Heart left ventricle (tissue), 16 donors: ENCODE measurements around the gene CHIT1. TPM values are rescaled to one million over a fixed set of nuclear protein-coding genes. Genes with fewer than 3 reads are reported as not detected.

Experiments
- ATAC-seq, 4 donors: fragments of 200-7000 bp; cut with Tn5 transposase; one replicate each; pipeline ENCODE4 v1.9.1; 2020 to 2022; ENCODE audit warnings: moderate library complexity in 4 of 4, mild to moderate bottlenecking in 3 of 4, moderate number of reproducible peaks in 1 of 4
- DNase-seq, 5 donors: peaks; one replicate each; pipeline ENCODE4 v3.0.0-alpha.2; 2020
- H3K27ac ChIP-seq, 12 donors: fragments of 200-600 bp; sonication (generic) in 4 of 12; one replicate each; pipeline versions ENCODE4 v1.5.0 to v1.8.0; 2016 to 2022; ENCODE audit warnings: mild to moderate bottlenecking in 2 of 12
- H3K27me3 ChIP-seq, 9 donors: fragments of 200-600 bp; sonication (generic) in 2 of 9; one replicate each; pipeline versions ENCODE4 v1.5.1 to v1.8.0; 2016 to 2022; ENCODE audit warnings: mild to moderate bottlenecking in 3 of 9
- H3K36me3 ChIP-seq, 9 donors: fragments of 200-600 bp; sonication (generic) in 2 of 9; one replicate each; pipeline versions ENCODE4 v1.5.0 to v1.8.0; 2018 to 2022; ENCODE audit warnings: mild to moderate bottlenecking in 2 of 9
- H3K4me1 ChIP-seq, 12 donors: fragments of 200-600 bp; sonication (generic) in 4 of 12; one replicate each; pipeline versions ENCODE4 v1.5.0 to v1.8.0; 2016 to 2022; ENCODE audit warnings: mild to moderate bottlenecking in 3 of 12
- H3K4me3 ChIP-seq, 12 donors: fragments of 200-600 bp; sonication (generic) in 4 of 12; one replicate each; pipeline versions ENCODE4 v1.5.0 to v1.8.0; 2017 to 2022; ENCODE audit warnings: mild to moderate bottlenecking in 9 of 12, moderate library complexity in 4 of 12
- H3K9me3 ChIP-seq, 12 donors: fragments of 200-600 bp; sonication (generic) in 4 of 12; one replicate each; pipeline versions ENCODE4 v1.5.0 to v1.8.0; 2016 to 2022; ENCODE audit warnings: mild to moderate bottlenecking in 1 of 12
- CTCF ChIP-seq, 12 donors: fragments of 200-600 bp; sonication (generic) in 4 of 12; IDR thresholded peaks; one replicate each; pipeline versions ENCODE4 v1.5.0 to v1.8.0; 2018 to 2022; ENCODE audit warnings: antibody characterized with exemption in 12 of 12, mild to moderate bottlenecking in 5 of 12
- POLR2A ChIP-seq, 2 donors: fragments of 450-650 bp; IDR thresholded peaks; one replicate each; pipeline ENCODE4 v1.6.1; 2017; ENCODE audit warnings: antibody characterized with exemption in 2 of 2, mild to moderate bottlenecking in 2 of 2, moderate library complexity in 2 of 2
- WGBS, 4 donors: extraction: QIAGEN DNeasy Blood & Tissue Kit in 2 of 4; methylation state at CpG; one replicate each; pipeline versions ENCODE4 v1.1.5 to v1.1.7; 2013 to 2018; 5-methylcytosine and 5-hydroxymethylcytosine counted together
- intact Hi-C, 10 donors: fragments of 100-400 bp; cut with DNase I; formaldehyde crosslinking; loops; one replicate each; pipeline versions ENCODE4 v1.11.1 to v1.14.2; 2022
- polyA plus RNA-seq, 2 donors: library from polyadenylated mRNA; stranded (reverse); fragments of 200-250 nt; gene quantifications; one replicate each; pipeline ENCODE4 v1.2.3, GENCODE V29; 2013
- total RNA-seq, 9 donors: library from RNA; depleted of rRNA in 2 of 9; stranded (reverse); fragments of >200 nt in 2 of 9; fragmentation: NEBNext Ultra II Directional in 3 of 9; extraction: Animal tissue kit (Norgen Biotek cat#: 25700) in 3 of 9; gene quantifications; one replicate each; pipeline versions ENCODE4 v1.1.0 to v1.2.4, GENCODE V29; 2016 to 2023
- donor health status: ischemic (EF 13 %, LVEDD 7.1; RV severe dilation, severe dysfunction).
- donor health status: healthy with polysubstance abuse.
- donor health status: DM: no; HTN: yes; CAD: no.
- donor health status: DM: no; HTN: no; CAD: no.
- donor health status: ischemic (EF 25% LVEDD 6.9; RV normal size, moderate dysfunction).
- donor health status: ischemic (EF 25% LVEDD 5.7; RV mildly dilated, moderate dysfunction).
- donor health status: healthy.
- donor health status: DM: yes; HTN: yes; CAD: no.
- donor health status: ischemic (EF 35%, LVEDD 5.7; RV mildly dilated, moderate dysfunction).
- donor health status: nonischemic (EF 11% LVEDD 7.7; RV severe dilation, severe dysfunction).
- donor health status: DM: yes; HTN: yes; CAD: no.
- donor health status: PGD.
- donor health status: ischemic (EF 29% LVEDD 5.4; RV normal size, mild dysfunction).
- donor health status: nonischemic (EF 23%, LVEDD 6.1; RV moderate dilation, normal function).

CHIT1 gene
- total and polyA plus RNA-seq, 11 donors = 0.05 to 1.7 (median 0.22) TPM; not detected in 6

GRCh38 chr1:203169770-203170520 is 59.5 kb downstream of the CHIT1 start:
- peak in 2 of 5 donors; percentile 11 to 33 for DNase-seq
- peaks cover 0 to 3% (median 0%) of the 10 kb centered on the region in 9 donors for H3K27me3 ChIP-seq
- H3K27ac ChIP-seq = no peak overlapping the region
- no peak for ATAC-seq
- intact Hi-C loops = loop anchor here in 7 of 10 donors (5.0 kb wide), 4 partner anchors 47 to 133 kb away; no protein-coding TSS in a partner anchor
- TF ChIP-seq CTCF (IDR thresholded peaks at IDR 0.05) (no peak), POLR2A (IDR thresholded peaks at IDR 0.05) (no peak)
- H3K9me3 ChIP-seq = no peaks in the 10 kb centered on the region
- WGBS, 4 donors = 87 to 92% (median 87%) methylated on average over 21 of the region's 21 CpGs
- H3K4me3 ChIP-seq = no peak overlapping the region
- no peaks in the 10 kb centered on the region for H3K4me1 ChIP-seq
- H3K36me3 ChIP-seq = peaks cover 0 to 5% (median 0%) of the 10 kb centered on the region in 9 donors

- ATAC-seq (no peak), DNase-seq (peak in 1 of 5 donors; percentile 21)
- Histone ChIP-seq H3K4me1 (no peaks in the 10 kb centered on the region), H3K9me3 (no peaks in the 10 kb centered on the region), H3K4me3 (no peak overlapping the region), H3K27ac (no peak overlapping the region), H3K27me3 (peaks cover 0 to 3% (median 0%) of the 10 kb centered on the region in 9 donors), H3K36me3 (peaks cover 0 to 5% (median 0%) of the 10 kb centered on the region in 9 donors)
- TF ChIP-seq POLR2A (IDR thresholded peaks at IDR 0.05) = no peak
- no peak for TF ChIP-seq CTCF (IDR thresholded peaks at IDR 0.05)
- WGBS, 4 donors = 88 to 97% (median 96%) methylated on average over 7 to 9 of the region's 9 CpGs
- intact Hi-C loops = no loop called here
These were observed 60.5 kb downstream of the CHIT1 start for GRCh38 chr1:203168991-203169390.

- DNase-seq = peak in 1 of 5 donors; percentile 20
- no peak for ATAC-seq
- 89 to 96% (median 93%) methylated on average over 9 to 12 of the region's 12 CpGs for WGBS, 4 donors
- Histone ChIP-seq H3K27me3 (peaks cover 0 to 3% (median 0%) of the 10 kb centered on the region in 9 donors), H3K27ac (no peak overlapping the region), H3K4me1 (no peaks in the 10 kb centered on the region), H3K36me3 (peaks cover 0 to 5% (median 0%) of the 10 kb centered on the region in 9 donors), H3K9me3 (no peaks in the 10 kb centered on the region), H3K4me3 (no peak overlapping the region)
- intact Hi-C loops = no loop called here
- no peak for TF ChIP-seq POLR2A (IDR thresholded peaks at IDR 0.05)
These were observed 61.2 kb downstream of the CHIT1 start for GRCh38 chr1:203168256-203168786.

- Histone ChIP-seq H3K4me1 (no peaks in the 10 kb centered on the region), H3K36me3 (peaks cover 0 to 5% (median 0%) of the 10 kb centered on the region in 9 donors), H3K9me3 (no peaks in the 10 kb centered on the region), H3K27ac (no peak overlapping the region), H3K27me3 (peaks cover 0 to 3% (median 0%) of the 10 kb centered on the region in 9 donors), H3K4me3 (no peak overlapping the region)
- 71 to 95% (median 93%) methylated on average over 1 to 5 of the region's 5 CpGs for WGBS, 4 donors
- ATAC-seq (no peak), DNase-seq (peak in 1 of 5 donors; percentile 33)
- intact Hi-C loops = no loop called here
- TF ChIP-seq POLR2A (IDR thresholded peaks at IDR 0.05) (no peak), CTCF (IDR thresholded peaks at IDR 0.05) (no peak)
These were observed 61.6 kb downstream of the CHIT1 start for GRCh38 chr1:203167913-203168200.
